Parathyroid adenoma (tissue), 2 donors: Measurements from ENCODE around the gene KIN.

Experiments used
- H2AFZ ChIP-seq: fragments of 300-600 bp; sonication (generic); one replicate; pipeline ENCODE4 v1.7.0; 2017; ENCODE audit warnings: antibody characterized with exemption, mild to moderate bottlenecking
- H3K27ac ChIP-seq: fragments of 300-600 bp; sonication (generic); one replicate; pipeline ENCODE4 v1.7.0; 2017
- H3K27me3 ChIP-seq: fragments of 300-600 bp; sonication (generic); one replicate; pipeline ENCODE4 v1.7.0; 2017; ENCODE audit warnings: low read length; ENCODE audit not compliant: control insufficient read depth, insufficient read depth
- H3K36me3 ChIP-seq: fragments of 300-600 bp; sonication (generic); one replicate; pipeline ENCODE4 v1.7.0; 2017; ENCODE audit warnings: low read length; ENCODE audit not compliant: control insufficient read depth, insufficient read depth
- H3K4me1 ChIP-seq: fragments of 300-600 bp; sonication (generic); one replicate; pipeline ENCODE4 v1.7.0; 2017; ENCODE audit warnings: control low read depth
- H3K4me2 ChIP-seq: fragments of 300-600 bp; sonication (generic); one replicate; pipeline ENCODE4 v1.7.0; 2017; ENCODE audit warnings: low read length
- H3K4me3 ChIP-seq: fragments of 300-600 bp; sonication (generic); one replicate; pipeline ENCODE4 v1.7.0; 2017; ENCODE audit warnings: low read depth, low read length
- H3K79me2 ChIP-seq: fragments of 300-600 bp; sonication (generic); one replicate; pipeline ENCODE4 v1.7.0; 2017; ENCODE audit warnings: control low read depth
- H3K9ac ChIP-seq: fragments of 300-600 bp; sonication (generic); one replicate; pipeline ENCODE4 v1.7.0; 2017; ENCODE audit warnings: mild to moderate bottlenecking
- H3K9me3 ChIP-seq: fragments of 300-600 bp; sonication (generic); one replicate; pipeline ENCODE4 v1.7.0; 2017; ENCODE audit warnings: low read length; ENCODE audit not compliant: control insufficient read depth
- CTCF ChIP-seq: fragments of 300-600 bp; sonication (generic); IDR thresholded peaks from one replicate; pipeline ENCODE4 v1.7.0; 2017; ENCODE audit warnings: antibody characterized with exemption, mild to moderate bottlenecking
- donor health status: primary hyperparathyroidism.

The KIN gene

DNA sequence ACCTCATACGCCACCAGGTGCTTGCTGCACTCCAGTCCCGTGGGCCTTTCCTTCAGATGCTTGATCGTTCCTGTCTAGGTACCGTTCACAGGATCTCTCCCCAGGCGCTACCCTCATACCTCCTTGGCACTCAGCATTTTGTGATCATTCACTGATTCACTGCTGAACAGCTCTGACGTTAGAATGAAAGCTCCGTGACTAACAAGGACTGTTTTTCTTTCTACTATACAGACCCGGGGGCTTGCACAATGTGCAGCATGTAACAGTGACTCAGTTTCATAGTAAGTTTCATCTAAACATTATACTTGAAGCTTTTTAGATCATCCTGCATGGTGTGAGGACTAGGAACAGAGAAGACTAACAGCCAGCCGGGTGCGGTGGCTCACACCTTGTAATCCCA, 20.6 kb downstream of the KIN start:
- H3K27me3 ChIP-seq, result no peaks in the 10 kb centered on the region
- no peak overlapping the region for H3K27ac ChIP-seq
- H2AFZ ChIP-seq, result no peak overlapping the region
- H3K36me3 ChIP-seq, result no peaks in the 10 kb centered on the region
- H3K4me3 ChIP-seq, result no peak overlapping the region
- no peak overlapping the region for H3K4me2 ChIP-seq
- TF ChIP-seq CTCF, result no peak
- no peaks in the 10 kb centered on the region for H3K79me2 ChIP-seq
- H3K9ac ChIP-seq, result no peak overlapping the region
- H3K9me3 ChIP-seq, result no peaks in the 10 kb centered on the region
- H3K4me1 ChIP-seq, result no peaks in the 10 kb centered on the region

DNA sequence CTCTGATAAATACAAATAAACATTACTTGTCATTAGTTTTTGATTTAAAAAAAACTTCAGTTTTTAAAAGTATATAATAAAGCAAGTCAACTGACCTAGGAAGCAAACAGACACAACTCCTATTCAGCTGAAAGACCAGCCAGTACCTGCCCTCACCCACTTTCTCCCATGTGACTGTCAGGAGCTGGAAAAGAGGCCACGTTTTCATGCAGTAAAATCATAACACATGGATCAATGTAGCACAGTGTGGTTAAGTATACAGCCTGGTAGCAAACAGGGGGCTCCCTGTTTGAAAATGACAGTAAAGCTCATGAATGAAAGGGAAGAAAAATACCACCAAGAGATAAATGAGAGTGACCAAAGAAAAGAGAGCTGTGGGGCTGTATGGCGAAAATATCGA, 21.6 kb downstream of the KIN start:
- no peaks in the 10 kb centered on the region for H3K27me3 ChIP-seq
- no peak overlapping the region for H3K4me2 ChIP-seq
- no peak overlapping the region for H3K9ac ChIP-seq
- no peaks in the 10 kb centered on the region for H3K79me2 ChIP-seq
- TF ChIP-seq CTCF, result no peak
- H3K27ac ChIP-seq, result no peak overlapping the region
- H3K4me1 ChIP-seq, result no peaks in the 10 kb centered on the region
- no peaks in the 10 kb centered on the region for H3K36me3 ChIP-seq
- H3K4me3 ChIP-seq, result no peak overlapping the region
- no peaks in the 10 kb centered on the region for H3K9me3 ChIP-seq
- H2AFZ ChIP-seq, result no peak overlapping the region

DNA sequence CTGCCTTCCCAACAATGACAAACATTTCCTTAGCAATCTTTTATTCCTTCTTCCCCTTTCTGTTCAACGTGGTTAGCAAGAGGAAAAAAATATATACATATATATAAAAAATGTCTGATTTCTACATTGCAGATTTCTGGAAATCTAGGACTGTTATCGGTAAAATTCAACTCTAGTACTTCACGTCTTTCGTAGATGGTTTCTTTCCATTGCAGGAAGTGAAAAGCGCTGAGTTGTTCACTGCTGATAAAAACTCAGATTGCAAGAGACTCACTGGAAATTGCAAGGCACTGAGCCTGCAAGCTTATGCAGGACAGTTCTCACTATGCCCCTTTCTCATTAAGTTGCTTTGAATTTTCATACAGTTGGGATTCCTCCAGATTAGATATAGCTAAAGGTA, 23.9 kb downstream of the KIN start:
- no peak overlapping the region for H3K4me2 ChIP-seq
- H3K36me3 ChIP-seq, result no peaks in the 10 kb centered on the region
- no peaks in the 10 kb centered on the region for H3K4me1 ChIP-seq
- no peak overlapping the region for H3K4me3 ChIP-seq
- H2AFZ ChIP-seq, result no peak overlapping the region
- no peak for TF ChIP-seq CTCF
- H3K27ac ChIP-seq, result no peak overlapping the region
- no peaks in the 10 kb centered on the region for H3K79me2 ChIP-seq
- H3K9me3 ChIP-seq, result no peaks in the 10 kb centered on the region
- H3K27me3 ChIP-seq, result no peaks in the 10 kb centered on the region
- H3K9ac ChIP-seq, result no peak overlapping the region

DNA sequence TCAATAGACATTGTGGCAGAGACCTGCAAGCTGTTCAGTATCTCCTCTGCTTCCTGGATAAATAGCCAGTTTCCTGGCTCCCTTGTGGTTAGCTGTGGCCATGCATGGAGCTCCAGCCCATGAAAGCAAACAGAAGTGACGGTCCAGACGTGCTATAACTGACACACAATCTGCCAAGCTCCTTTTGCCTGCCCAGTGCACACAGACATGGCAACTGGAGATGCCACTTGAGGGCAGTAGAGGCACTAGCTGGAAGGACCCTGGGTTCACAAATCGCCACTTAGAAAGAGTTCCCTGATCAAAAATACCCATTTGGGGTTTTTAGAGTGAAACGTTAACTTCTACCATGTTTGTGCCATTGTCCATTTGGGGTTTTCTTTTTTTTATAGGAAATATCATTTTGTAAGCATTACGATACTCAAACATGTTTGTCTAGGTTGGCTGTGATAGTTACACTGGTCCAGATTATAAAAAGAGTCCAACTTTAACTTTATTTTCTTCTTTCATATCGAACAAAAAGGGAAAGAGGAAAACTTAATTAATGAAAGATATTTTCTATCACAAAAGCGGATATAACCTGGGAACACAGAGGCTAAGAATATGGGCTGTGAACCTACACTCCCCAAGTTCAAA, 31.3 kb downstream of the KIN start:
- Histone ChIP-seq H3K9me3 (no peaks in the 10 kb centered on the region), H3K79me2 (no peaks in the 10 kb centered on the region), H3K27ac (no peak overlapping the region), H3K4me2 (no peak overlapping the region), H3K4me1 (no peaks in the 10 kb centered on the region), H3K27me3 (no peaks in the 10 kb centered on the region), H3K4me3 (no peak overlapping the region), H3K36me3 (no peaks in the 10 kb centered on the region), H2AFZ (no peak overlapping the region), H3K9ac (no peak overlapping the region)
- peak; percentile 62 for TF ChIP-seq CTCF

- Histone ChIP-seq H3K9ac (no peak overlapping the region), H2AFZ (no peak overlapping the region), H3K27ac (no peak overlapping the region), H3K79me2 (no peaks in the 10 kb centered on the region), H3K4me1 (no peaks in the 10 kb centered on the region), H3K36me3 (no peaks in the 10 kb centered on the region), H3K9me3 (no peaks in the 10 kb centered on the region), H3K4me2 (no peak overlapping the region), H3K4me3 (no peak overlapping the region), H3K27me3 (no peaks in the 10 kb centered on the region)
- TF ChIP-seq CTCF, result no peak
Observed at GRCh38 chr10:7755103-7755502, 32.7 kb downstream of the KIN start.
